ENCODE measurements around the gene ALLC. TPM values are rescaled to one million over a fixed set of nuclear protein-coding genes. Genes with fewer than 3 reads are reported as not detected.

The ALLC gene
- total and polyA plus RNA-seq, 2 donors (not counting 1 experiment from before 2014, with no cell fraction given): not detected

DNA sequence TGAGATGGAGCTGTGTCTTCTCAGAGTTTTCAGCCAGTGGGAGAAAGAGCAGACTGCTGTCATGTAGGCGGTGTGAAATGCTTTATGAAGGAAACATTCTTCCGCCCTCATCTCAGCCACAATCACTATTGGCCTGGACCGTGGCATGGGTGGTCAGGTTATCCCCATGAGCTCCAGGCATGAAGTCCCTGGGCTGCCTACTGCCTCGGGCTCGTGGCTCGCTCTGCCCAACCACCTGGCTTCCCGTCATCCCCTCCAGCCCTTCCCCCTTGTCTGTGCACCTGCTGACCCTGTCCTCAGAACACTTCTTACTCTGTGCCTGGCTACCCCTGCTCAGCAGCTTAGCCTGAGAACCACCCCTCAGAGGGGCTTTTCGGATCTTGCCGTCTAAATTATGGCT lies 47.6 kb upstream of the ALLC start:
- H3K4me3 Mint-ChIP-seq: no peak overlapping the region
- H3K36me3 ChIP-seq (replicated peaks in 1 of 2; ENCODE audit: control extremely low read depth in 1 of 2, control insufficient read depth in 1 of 2, extremely low read depth in 1 of 2, insufficient read depth in 2 of 2, low read length in 1 of 2): no peaks in the 10 kb centered on the region
- peaks cover 3% of the 10 kb centered on the region for H3K9me3 Mint-ChIP-seq (ENCODE audit: insufficient read depth)
- ChIA-PET POLR2A (no interaction called here), CTCF (no interaction called here)
- no peaks in the 10 kb centered on the region for H3K4me1 ChIP-seq (ENCODE audit: control insufficient read depth in 2 of 2, insufficient read depth in 2 of 2, low read length in 2 of 2)
- WGBS (ENCODE audit: insufficient coverage): 94% methylated on average over 7 of the region's 9 CpGs
- no peak for ATAC-seq (ENCODE audit: low read depth)
- intact Hi-C loops (cut with micrococcal nuclease): no loop called here
- H3K79me2 ChIP-seq (ENCODE audit: control insufficient read depth, insufficient read depth, low read length): no peaks in the 10 kb centered on the region
- no peak overlapping the region for H3K27ac ChIP-seq (ENCODE audit: low read length in 2 of 2)
- H4K20me1 ChIP-seq (ENCODE audit: control insufficient read depth, insufficient read depth, low read length, poor library complexity, severe bottlenecking): no peaks in the 10 kb centered on the region
- H3K27me3 ChIP-seq (replicated peaks in 1 of 4; ENCODE audit: control extremely low read depth in 1 of 4, control insufficient read depth in 3 of 4, insufficient read depth in 4 of 4, low read length in 3 of 4): peaks cover 0 to 5% (median 0%) of the 10 kb centered on the region in 4 experiments
- H3K4me3 ChIP-seq (ENCODE audit: control extremely low read depth in 1 of 5, extremely low read depth in 1 of 5, insufficient read depth in 1 of 5, low read depth in 2 of 5, low read length in 4 of 5): no peak overlapping the region
- H3K27ac Mint-ChIP-seq: no peak overlapping the region
- no peak for DNase-seq
- no peak overlapping the region for H3K4me2 ChIP-seq (replicated peaks; ENCODE audit: low read depth, low read length, poor library complexity, severe bottlenecking)
- H3K9ac ChIP-seq (ENCODE audit: low read length): no peak overlapping the region
- no peak overlapping the region for H2AFZ ChIP-seq (ENCODE audit: insufficient read depth, low read depth, low read length, poor library complexity, severe bottlenecking)
- peaks cover 4% of the 10 kb centered on the region for H3K27me3 Mint-ChIP-seq
- TF ChIP-seq EZH2 (IDR thresholded peaks at IDR 0.05; ENCODE audit: borderline replicate concordance, insufficient read depth, low read depth, low read length, poor library complexity, severe bottlenecking): no peak
- no peak for TF ChIP-seq CTCF (IDR thresholded peaks at IDR 0.05)
- H3K9me3 ChIP-seq (ENCODE audit: control extremely low read depth in 1 of 3, control insufficient read depth in 2 of 3, insufficient read depth in 1 of 3, low read length in 2 of 3): peaks cover 0 to 25% (median 0%) of the 10 kb centered on the region in 3 donors
- peaks cover 4% of the 10 kb centered on the region for H3K4me1 Mint-ChIP-seq

DNA sequence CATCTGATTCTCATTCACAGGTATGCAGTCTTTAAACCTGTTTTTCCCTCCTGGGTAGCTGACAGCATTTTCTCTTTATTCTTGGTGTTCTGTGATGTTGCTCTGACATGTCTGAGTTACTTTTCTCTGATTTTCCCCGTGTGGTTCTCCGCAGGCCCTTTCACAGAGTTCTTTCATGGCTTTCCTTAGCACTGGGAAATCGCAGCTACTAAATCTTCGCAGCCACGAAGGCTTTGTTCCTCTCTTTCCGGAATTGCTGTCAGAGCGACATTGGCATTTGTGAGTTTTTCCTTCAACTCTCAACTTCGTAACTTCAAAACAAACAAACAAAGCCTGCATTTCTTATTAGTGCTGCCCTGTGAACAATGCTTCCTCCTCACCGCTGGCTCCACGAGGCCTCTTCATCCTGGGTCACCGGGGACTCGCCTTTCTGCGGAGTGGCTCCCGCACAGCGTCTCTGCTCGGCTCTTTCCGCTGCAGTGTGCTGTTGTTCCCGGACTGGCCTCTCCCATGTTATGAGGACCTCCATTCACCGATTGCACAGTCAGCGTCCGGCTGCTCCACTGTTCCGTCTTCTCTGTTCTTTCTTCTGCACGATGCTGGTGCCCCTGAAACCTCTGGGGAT lies 47.0 kb upstream of the ALLC start:
- H3K9me3 Mint-ChIP-seq (ENCODE audit: insufficient read depth): peaks cover 3% of the 10 kb centered on the region
- Histone ChIP-seq H3K36me3 (replicated peaks in 1 of 2; ENCODE audit: control extremely low read depth in 1 of 2, control insufficient read depth in 1 of 2, extremely low read depth in 1 of 2, insufficient read depth in 2 of 2, low read length in 1 of 2) (no peaks in the 10 kb centered on the region), H3K4me3 (ENCODE audit: control extremely low read depth in 1 of 5, extremely low read depth in 1 of 5, insufficient read depth in 1 of 5, low read depth in 2 of 5, low read length in 4 of 5) (no peak overlapping the region), H3K9me3 (ENCODE audit: control extremely low read depth in 1 of 3, control insufficient read depth in 2 of 3, insufficient read depth in 1 of 3, low read length in 2 of 3) (peaks cover 0 to 27% (median 0%) of the 10 kb centered on the region in 3 donors), H3K4me1 (ENCODE audit: control insufficient read depth in 2 of 2, insufficient read depth in 2 of 2, low read length in 2 of 2) (no peaks in the 10 kb centered on the region), H3K79me2 (ENCODE audit: control insufficient read depth, insufficient read depth, low read length) (no peaks in the 10 kb centered on the region), H3K9ac (ENCODE audit: low read length) (no peak overlapping the region), H3K4me2 (replicated peaks; ENCODE audit: low read depth, low read length, poor library complexity, severe bottlenecking) (no peak overlapping the region), H3K27ac (ENCODE audit: low read length in 2 of 2) (no peak overlapping the region), H2AFZ (ENCODE audit: insufficient read depth, low read depth, low read length, poor library complexity, severe bottlenecking) (no peak overlapping the region), H3K27me3 (replicated peaks in 1 of 4; ENCODE audit: control extremely low read depth in 1 of 4, control insufficient read depth in 3 of 4, insufficient read depth in 4 of 4, low read length in 3 of 4) (peaks cover 0 to 5% (median 0%) of the 10 kb centered on the region in 4 experiments), H4K20me1 (ENCODE audit: control insufficient read depth, insufficient read depth, low read length, poor library complexity, severe bottlenecking) (no peaks in the 10 kb centered on the region)
- TF ChIP-seq CTCF (IDR thresholded peaks at IDR 0.05) (no peak), EZH2 (IDR thresholded peaks at IDR 0.05; ENCODE audit: borderline replicate concordance, insufficient read depth, low read depth, low read length, poor library complexity, severe bottlenecking) (no peak)
- intact Hi-C loops (cut with micrococcal nuclease): no loop called here
- ChIA-PET POLR2A (no interaction called here), CTCF (no interaction called here)
- DNase-seq (no peak), ATAC-seq (ENCODE audit: low read depth) (no peak)
- no peak overlapping the region for H3K4me3 Mint-ChIP-seq
- WGBS (ENCODE audit: insufficient coverage): 73% methylated on average over 20 of the region's 23 CpGs
- H3K27me3 Mint-ChIP-seq: peaks cover 4% of the 10 kb centered on the region
- peaks cover 4% of the 10 kb centered on the region for H3K4me1 Mint-ChIP-seq
- no peak overlapping the region for H3K27ac Mint-ChIP-seq
